Stimulated activated CD8-positive, alpha-beta memory T cell treated with anti-CD3 and anti-CD28 coated beads, Interleukin-12 subunit alpha, Interleukin-12 subunit beta, amount 100 ng/mL, for 4 hours (primary cell): ENCODE results near the gene FOXD3.
"Not testable (repeated sequence)": the region's sequence is repeated elsewhere in the genome, so short reads cannot be mapped to it uniquely, and the experiment has no call there.

Experiments
- DNase-seq: peaks from one replicate; pipeline ENCODE4 v3.0.0-alpha.2; 2020; ENCODE audit warnings: low read depth

Gene FOXD3

DNA sequence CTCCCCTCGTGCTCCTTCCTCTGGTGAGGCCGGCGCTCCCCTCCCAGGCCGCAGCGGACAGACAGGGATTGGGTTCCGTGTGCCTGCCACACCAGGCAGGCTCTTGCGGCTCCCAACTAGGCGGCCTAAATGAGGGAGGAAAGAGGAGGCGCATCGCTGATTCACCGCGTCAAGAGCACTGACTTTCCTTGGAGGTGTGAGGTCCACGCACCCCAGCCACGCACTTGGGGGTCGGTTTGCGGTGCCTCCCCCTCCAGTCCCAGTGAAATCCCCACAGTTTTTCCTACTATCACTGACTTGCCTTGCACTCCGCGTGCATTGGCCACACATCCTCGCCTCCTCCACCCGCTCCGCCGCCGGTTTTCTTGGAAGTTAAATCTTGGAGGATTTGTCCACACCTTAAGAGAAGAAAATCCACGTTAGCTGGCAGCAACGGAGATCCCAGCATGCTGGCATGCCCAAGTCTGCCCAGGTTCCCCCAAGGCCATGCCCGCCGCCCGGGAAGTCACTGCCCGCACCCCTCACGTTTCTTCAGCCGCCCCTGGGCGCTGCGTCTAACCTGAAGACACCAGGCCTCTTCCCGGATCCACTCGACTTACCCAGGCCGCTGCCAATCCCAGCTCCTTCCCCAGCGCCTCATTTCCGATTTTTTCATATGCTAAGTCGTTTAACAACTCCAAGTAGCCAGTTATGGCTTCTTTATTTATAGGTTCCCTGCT is 1.1 kb upstream of the FOXD3 start:
- DNase-seq, result no peak

DNA sequence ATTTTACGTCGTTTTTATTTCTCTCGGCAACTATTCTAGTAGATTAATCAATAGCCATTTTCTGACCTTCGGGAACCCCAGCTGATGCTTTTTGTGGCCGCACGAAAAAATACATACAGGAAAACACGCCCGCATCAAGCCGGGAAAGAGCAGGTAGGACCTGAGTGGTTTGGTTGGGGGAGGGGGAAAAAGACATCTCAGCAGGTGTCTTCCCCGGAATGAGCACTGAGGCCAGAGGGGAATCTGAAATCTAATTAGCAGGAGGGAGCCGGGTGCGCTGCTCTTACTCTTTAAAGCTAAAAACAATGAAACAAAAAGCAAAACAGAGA is 618 bp upstream of the FOXD3 start:
- no peak for DNase-seq

DNA sequence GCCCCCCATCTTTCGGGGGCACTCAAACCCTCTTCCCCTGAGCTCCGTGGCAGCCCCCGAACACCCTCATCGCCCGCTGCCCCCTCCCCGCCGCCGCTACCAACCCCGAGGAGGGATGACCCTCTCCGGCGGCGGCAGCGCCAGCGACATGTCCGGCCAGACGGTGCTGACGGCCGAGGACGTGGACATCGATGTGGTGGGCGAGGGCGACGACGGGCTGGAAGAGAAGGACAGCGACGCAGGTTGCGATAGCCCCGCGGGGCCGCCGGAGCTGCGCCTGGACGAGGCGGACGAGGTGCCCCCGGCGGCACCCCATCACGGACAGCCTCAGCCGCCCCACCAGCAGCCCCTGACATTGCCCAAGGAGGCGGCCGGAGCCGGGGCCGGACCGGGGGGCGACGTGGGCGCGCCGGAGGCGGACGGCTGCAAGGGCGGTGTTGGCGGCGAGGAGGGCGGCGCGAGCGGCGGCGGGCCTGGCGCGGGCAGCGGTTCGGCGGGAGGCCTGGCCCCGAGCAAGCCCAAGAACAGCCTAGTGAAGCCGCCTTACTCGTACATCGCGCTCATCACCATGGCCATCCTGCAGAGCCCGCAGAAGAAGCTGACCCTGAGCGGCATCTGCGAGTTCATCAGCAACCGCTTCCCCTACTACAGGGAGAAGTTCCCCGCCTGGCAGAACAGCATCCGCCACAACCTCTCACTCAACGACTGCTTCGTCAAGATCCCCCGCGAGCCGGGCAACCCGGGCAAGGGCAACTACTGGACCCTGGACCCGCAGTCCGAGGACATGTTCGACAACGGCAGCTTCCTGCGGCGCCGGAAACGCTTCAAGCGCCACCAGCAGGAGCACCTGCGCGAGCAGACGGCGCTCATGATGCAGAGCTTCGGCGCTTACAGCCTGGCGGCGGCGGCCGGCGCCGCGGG is 837 bp downstream of the FOXD3 start:
- no peak for DNase-seq

DNA sequence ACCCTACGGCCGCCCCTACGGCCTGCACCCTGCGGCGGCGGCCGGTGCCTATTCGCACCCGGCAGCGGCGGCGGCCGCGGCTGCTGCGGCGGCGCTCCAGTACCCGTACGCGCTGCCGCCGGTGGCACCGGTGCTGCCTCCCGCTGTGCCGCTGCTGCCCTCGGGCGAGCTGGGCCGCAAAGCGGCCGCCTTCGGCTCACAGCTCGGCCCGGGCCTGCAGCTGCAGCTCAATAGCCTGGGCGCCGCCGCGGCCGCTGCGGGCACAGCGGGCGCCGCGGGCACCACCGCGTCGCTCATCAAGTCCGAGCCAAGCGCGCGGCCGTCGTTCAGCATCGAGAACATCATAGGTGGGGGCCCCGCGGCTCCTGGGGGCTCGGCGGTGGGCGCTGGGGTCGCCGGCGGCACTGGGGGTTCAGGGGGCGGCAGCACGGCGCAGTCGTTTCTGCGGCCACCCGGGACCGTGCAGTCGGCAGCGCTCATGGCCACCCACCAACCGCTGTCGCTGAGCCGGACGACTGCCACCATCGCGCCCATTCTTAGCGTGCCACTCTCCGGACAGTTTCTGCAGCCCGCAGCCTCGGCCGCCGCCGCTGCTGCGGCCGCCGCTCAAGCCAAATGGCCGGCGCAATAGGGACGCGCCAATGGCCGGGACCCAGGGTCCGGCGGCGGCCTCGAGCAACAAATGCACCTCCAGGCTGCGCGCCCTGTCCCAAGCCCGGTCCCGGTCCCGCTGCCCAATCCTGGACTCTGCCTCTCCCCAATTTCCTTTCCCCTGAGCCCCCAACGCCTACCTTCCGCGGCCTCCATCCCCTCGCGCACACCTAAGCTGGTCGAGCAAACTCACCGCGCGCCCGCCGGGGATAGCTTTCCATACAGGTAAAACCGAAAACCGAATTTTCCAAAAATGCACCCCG is 1.8 kb downstream of the FOXD3 start:
- no peak for DNase-seq

DNA sequence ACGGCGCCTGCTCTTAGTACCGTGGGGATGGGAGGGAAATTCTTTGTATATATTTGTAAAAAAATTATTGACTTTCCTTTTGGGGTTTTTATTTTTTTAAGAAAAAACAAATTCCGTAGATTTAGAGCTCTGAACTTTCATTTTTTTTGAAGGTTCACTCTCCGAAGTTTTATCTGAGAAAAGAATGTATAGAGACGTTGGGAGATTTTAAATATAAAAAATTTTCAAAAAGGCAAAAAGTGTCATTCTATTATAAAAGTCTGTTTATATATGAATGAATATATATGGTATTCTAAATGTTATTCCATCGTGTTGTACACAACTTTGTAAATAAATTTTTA is 2.4 kb downstream of the FOXD3 start:
- DNase-seq, result no peak

DNA sequence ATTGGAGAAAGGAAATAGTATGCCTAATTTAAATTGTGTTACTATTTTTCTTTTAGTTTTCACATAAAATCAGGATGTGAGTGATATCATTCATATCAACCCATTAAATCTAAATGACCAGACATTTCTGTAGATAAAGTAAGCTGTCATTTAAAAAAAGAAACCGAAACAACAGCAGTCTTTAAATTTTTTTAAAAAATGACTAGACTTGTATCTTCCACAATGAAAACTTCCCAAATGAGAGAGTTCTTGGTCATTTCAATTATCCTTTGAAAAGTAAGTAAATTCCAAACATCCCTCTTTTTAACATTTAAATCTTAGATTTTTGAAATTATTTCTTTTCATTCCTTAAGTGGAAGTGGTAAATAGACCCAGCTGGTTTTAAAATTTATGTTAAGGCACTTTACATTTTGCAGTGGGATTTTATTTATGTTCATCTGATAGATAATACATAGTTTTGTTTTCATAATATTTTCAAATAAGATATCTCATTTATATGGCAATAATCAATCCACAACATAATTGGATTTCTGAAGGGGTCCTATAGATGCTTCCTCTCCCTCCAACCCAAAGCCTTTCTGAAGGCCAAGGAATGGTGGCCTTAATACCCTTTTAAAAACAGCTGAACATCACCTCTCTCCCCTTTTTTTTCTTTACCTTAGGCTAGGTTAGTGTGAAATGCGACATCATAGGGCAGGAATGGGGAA is 3.1 kb downstream of the FOXD3 start:
- no peak for DNase-seq

DNA sequence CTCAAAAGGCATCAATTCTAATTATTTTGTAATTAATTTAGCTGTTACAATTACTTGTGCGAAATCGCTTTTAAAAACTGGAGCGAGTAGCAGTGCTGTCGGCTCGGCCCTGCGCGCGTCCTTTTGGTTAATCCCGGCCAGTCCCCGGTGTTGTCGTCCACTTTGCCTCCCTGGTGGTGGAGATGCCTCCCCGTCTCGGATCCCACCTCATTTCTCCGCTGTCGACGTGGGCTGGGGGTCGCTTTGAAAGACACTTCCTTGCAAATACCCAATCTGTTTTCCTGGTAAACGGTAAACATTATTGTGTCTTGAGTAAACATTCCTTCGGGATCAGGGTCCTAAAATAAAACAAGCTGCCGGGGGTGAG is 3.7 kb downstream of the FOXD3 start:
- DNase-seq, result no peak

DNA sequence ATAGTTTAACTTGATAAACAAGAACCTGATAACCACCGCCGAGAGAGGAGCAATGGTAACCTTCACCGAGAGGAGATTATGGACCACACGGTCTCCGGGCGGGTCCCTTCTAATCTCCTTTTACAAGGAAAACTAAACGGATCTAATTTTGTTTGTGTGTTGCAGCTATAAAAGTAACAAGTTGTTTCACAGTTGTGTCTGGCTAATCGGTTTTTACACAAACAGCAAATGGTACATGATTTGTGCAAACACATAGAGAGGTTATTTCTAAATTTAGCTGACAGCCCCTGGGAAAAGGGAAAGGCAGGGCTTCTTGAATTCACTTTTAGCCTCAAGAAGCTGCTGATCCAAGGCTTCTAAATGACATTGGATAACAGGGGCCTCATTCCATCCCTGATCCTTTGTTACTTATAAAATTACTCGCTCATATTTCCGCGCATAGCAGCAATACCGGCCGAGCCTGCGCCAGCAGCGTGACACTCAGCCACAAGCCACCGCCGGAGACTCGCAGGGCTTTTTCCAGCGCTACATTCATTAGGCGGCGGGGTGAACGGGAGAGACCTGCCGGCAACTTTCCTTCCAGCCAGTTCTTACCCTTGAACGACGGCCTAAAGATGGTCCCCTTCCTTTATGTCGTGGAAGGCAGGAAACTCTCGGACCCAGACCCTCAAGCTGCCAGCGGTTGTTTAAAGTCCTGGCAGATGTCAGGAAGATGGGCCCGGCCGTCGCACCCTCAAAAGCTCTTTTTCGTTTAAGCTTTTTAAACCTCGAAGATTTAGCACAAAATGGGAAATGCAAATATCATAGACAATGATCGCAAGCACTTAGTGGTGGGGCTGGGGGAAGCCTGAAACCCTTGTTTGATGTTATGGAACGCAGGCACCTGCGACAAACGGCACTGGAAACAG is 4.4 kb downstream of the FOXD3 start:
- DNase-seq, result no peak

DNA sequence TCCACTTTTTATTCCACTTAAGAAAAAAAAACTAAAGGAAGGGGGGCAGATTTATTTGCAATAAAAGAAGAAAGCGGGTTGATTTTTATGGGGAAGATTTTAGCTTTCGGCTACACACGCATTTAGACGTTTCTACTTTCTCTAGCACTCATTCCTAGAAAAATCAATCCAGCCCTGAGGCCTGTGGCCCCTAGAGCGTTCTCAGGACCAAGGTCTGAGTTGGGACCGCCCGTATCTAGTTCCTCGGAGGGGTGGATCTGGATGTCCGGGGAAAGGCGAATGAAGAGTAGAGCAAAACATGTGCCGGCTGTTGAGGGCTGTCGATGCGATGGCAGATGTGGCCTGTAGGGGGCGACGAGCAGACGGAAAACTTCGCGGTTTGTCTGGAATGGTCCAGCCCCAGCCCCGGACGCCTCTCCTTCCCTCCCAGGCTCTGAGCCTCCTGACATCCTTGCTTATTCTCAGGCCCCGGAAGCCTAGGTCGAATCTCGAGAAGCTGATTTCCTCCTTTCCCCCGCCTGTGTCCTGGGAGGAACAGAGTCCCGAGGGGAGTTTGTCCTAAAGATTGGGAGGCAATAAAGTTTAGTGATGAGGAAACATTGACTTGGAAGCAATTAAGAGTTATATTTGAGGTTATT is 5.2 kb downstream of the FOXD3 start:
- DNase-seq, result no peak

DNA sequence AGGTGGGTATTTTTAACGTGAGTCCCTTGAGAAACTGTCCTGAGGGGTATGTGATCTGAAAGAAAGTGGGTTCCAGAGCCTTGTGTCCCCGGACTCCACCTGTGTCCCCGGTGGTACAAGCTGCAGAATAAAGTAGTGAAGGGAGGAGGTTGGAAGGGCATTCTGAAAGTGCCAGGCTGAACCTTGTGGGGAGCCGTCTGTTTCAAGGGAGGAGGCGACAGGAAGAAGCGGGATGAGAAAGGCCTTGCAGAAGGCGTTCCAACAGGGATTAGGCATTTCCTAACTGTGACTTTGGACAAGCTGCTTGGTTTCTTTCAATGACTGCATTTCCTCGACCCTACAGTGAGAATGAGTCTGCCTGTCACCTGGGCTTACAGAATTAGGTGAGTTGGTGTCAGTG is 5.8 kb downstream of the FOXD3 start:
- DNase-seq, result no peak

DNA sequence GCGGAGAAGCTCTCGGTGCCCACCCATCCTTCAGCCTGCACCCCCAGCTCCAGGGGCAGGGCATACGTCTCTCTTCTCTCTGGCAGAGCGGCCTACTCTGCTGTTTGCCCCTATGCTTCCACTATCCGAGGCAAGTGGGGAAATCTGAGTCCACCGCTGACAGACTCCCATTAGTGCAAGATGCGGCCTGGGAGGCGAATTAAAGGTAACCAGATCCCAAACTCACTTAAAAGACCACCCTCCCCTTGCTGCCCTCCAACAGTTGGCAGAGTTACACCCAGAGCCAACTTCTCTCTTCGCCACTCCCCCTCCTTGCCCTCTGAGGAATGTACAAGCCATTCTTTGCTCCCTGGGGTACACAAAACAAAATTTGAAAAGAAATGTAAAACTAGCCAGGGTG is 6.4 kb downstream of the FOXD3 start:
- DNase-seq, result no peak

DNA sequence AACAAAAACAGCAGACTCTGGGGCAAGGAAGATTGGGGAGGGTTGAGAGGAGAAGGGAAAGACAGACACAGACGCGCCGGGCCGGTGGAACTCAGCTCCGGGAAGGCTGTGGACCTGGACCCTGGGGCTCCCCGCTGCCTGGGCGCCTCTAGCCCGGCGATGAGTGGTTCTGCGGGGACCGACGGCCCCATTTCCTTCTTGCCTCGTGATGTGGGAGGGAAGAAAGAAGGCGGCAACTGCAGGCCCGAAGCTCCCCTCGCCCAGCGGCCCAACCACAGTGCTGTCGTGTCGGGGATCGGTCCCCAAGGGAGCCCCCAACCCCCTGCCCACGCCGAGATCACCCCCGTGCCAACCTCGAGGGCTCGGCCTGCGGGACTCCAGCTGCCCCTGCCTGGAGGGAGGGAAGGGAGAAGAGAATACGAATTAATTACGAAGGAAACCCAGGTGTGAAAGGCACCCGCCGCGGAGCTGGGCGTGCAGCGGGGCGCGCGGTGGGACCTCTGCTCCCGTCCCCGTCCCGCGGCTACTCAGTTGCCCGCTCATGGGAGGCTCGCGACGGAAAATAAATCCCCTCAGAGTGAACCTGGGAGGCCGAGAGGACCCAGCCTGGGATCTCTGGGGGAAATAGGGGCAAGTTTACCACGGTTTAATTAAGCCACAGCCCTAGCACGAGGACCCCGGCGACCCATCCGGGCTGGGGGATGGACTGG is 7.4 kb downstream of the FOXD3 start:
- DNase-seq, result no peak

DNA sequence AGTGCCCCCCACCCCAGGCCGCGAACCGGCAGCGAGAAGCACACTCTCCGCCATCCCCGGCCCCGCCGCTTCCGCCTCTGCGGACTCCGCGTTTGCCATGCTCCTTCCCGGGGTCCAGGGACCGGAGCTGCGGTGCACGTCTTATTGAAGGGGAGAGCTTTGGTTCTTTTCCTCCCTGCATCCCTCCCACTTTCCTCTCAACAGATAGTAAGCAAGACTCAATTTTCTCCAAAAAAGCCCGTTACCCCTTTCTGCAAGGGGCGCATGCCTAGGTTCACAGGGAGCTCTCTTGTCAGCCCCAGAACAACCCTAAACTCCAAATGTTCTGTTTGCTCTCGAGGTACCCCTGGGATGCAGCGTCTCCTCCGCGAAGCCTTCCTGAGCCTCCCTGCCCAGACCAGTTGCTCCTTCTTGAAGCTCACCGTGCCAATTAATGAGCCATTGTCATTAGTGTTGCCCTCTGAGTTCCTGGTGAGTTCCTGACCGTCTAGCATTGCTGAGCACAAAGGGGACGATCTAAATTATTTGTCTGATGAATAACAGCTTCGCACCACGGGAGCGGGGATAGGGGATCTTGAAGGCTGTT is 8.1 kb downstream of the FOXD3 start:
- DNase-seq, result no peak

DNA sequence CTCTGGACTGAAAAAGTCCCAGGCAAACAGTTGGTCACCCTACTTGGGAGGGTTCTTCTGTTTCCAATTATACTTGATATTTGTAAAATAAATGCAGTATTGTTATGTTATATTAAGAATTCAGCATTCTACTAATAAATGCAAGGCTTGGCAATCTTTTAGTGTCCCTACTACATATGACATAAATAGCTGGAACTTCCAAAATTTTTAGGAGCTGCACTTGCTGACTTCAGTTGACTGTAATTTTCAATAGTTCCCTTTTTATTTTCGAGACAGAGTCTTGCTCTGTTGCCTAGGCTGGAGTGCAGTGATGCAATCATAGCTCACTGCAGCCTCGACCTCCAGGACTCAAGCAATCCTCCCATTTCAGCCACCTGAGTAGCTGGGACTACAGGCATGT is 20.0 kb downstream of the FOXD3 start:
- DNase-seq, result no peak

DNA sequence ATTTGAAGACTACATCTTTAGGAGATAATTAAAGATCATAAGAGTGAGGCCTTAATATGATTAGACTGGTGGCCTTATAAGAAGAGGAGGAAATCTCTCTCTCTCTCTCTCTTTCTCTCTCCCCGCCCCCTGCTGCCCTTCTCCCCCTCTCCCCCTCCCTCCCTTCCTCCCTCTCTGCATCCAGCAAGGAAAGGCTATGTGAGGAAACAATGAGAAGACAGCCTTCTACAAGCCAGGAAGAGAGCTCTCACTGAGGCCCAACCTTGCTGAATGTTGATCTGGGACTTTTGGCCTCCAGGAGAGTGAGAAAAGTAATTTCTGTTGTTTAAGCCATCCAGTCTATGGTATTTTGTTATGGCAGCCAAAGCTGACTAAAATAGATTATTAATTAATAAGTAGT is 21.6 kb downstream of the FOXD3 start:
- no peak for DNase-seq

DNA sequence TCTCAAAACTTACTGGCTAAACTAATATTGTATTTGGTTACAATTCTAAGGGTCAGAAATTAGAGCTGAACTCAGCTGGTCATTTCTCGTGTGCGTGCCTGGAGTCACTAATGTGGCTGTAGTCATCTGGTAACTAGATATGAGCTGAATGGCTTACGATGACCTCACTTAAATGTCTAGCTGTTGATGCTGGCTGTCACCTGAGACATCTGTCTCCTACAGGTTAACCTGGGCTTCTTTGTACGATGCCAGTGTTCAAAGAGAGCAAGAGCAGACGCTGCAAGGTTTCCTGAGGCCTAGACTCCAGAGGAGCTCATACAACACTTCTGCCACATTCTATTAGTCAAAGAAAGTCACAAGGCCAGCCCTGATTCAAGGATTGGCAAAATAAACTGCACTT is 28.0 kb downstream of the FOXD3 start:
- DNase-seq, result no peak

DNA sequence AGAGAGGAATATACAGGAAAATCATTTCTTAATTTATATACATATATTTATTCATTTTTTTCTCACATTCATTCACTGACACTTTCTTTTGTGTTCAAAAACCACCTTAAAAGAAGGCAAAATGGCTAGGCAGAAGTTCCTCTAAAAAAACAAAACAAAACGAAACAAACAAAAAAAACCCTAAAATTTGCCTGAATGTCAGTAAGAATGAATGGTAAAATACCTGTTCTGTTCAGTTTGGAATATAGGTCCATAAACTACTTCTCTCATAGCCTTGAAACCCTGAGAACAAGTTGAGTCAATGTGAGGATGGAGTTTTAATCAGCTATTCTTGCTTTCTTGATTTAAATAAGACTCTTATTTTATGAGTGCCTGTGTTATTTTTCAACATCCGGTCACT is 30.4 kb downstream of the FOXD3 start:
- no peak for DNase-seq

DNA sequence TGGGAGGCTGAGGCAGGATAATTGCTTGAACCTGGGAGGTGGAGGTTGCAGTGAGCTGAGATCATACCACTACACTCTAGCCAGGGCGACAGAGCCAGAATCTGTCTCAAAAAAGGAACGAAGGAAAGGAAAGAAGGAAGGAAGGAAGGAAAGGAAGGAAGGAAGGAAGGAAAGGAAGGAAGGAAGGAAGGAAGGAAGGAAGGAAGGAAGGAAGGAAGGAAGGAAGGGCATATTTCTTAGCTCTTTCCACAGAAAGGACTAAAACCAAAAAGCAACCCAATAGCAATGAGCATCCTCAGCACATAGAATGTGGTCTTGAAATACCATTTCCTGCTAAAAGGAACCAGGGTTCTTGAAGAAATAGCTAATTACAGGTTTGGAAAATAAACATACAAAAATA is 33.9 kb downstream of the FOXD3 start:
- not testable (repeated sequence) for DNase-seq

DNA sequence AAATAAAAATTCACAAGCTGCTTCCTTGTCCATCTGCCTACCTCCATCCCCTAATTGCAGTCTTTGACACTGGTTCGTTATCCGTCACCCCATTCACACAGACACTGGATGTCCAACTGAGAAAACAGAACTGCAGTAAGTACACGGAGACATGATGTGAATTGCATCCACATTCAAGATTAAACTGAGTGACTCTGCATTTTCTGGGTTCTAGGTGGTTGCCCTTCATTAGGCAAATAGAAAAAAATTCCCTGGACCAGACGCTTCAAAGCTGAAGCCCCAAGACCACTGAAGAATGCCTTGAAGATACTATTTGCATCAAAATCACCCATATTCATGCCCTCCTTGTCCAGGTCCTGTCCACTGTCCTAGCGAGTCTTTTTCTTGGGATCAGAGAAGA is 37.2 kb downstream of the FOXD3 start:
- DNase-seq, result no peak

DNA sequence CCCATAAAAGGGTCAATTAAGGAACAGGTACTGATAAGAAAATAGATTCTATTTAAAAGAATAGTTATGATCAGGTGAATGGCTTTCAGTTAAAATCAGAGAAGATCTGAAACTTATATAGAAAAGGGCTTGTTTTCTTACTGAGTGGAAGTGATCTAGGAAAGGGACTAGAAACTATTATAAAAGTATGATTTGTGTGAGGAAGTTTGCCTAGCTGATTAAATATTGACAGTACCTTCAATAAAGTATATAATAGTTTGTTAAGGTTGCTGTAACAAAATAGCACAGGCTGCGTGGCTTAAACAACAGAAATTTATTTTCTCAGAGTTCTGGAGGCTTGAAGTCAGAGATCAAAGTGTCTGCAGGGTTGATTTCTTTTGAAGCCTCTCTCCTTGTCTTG is 39.7 kb downstream of the FOXD3 start:
- DNase-seq, result no peak
